Measurements from ENCODE around the gene ANGEL1. TPM values are rescaled to one million over a fixed set of nuclear protein-coding genes. Genes with fewer than 3 reads are reported as not detected.
A peak's percentile ranks its signal among the peaks of the same experiment; 100 is the strongest.

The ANGEL1 gene, protein sequence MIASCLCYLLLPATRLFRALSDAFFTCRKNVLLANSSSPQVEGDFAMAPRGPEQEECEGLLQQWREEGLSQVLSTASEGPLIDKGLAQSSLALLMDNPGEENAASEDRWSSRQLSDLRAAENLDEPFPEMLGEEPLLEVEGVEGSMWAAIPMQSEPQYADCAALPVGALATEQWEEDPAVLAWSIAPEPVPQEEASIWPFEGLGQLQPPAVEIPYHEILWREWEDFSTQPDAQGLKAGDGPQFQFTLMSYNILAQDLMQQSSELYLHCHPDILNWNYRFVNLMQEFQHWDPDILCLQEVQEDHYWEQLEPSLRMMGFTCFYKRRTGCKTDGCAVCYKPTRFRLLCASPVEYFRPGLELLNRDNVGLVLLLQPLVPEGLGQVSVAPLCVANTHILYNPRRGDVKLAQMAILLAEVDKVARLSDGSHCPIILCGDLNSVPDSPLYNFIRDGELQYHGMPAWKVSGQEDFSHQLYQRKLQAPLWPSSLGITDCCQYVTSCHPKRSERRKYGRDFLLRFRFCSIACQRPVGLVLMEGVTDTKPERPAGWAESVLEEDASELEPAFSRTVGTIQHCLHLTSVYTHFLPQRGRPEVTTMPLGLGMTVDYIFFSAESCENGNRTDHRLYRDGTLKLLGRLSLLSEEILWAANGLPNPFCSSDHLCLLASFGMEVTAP
- total RNA-seq, result 21.5 TPM
- polyA plus RNA-seq (ENCODE audit: insufficient read depth, low read depth, low replicate concordance), result 6.3 TPM
- long read RNA-seq, donor 1, full-length matches to known transcripts, result 3 of 3 reads
- long read RNA-seq, donor 1, partial matches to known transcripts, result 0 of 3 reads
- long read RNA-seq, donor 1, other reads (novel, unspliced or antisense), result 0 of 3 reads
- long read RNA-seq, donor 2, full-length matches to known transcripts, result 2 of 2 reads
- long read RNA-seq, donor 2, partial matches to known transcripts, result 0 of 2 reads
- long read RNA-seq, donor 2, other reads (novel, unspliced or antisense), result 0 of 2 reads
- long read RNA-seq, donor 3, full-length matches to known transcripts, result 4 of 4 reads
- long read RNA-seq, donor 3, partial matches to known transcripts, result 0 of 4 reads
- long read RNA-seq, donor 3, other reads (novel, unspliced or antisense), result 0 of 4 reads
- long read RNA-seq, donor 4, full-length matches to known transcripts, result 3 of 3 reads
- long read RNA-seq, donor 4, partial matches to known transcripts, result 0 of 3 reads
- long read RNA-seq, donor 4, other reads (novel, unspliced or antisense), result 0 of 3 reads
- long read RNA-seq, donor 5, result 0 reads
- long read RNA-seq, donor 6, result 0 reads
- long read RNA-seq, donor 7, full-length matches to known transcripts, result 3 of 10 reads
- long read RNA-seq, donor 7, partial matches to known transcripts, result 1 of 10 reads
- long read RNA-seq, donor 7, other reads (novel, unspliced or antisense), result 6 of 10 reads
- long read RNA-seq, donor 8, full-length matches to known transcripts, result 3 of 3 reads
- long read RNA-seq, donor 8, partial matches to known transcripts, result 0 of 3 reads
- long read RNA-seq, donor 8, other reads (novel, unspliced or antisense), result 0 of 3 reads
- long read RNA-seq, donor 9, result 0 reads
- long read RNA-seq, donor 10, partial matches to known transcripts, result 0 of 2 reads
- long read RNA-seq, donor 10, other reads (novel, unspliced or antisense), result 0 of 2 reads

DNA sequence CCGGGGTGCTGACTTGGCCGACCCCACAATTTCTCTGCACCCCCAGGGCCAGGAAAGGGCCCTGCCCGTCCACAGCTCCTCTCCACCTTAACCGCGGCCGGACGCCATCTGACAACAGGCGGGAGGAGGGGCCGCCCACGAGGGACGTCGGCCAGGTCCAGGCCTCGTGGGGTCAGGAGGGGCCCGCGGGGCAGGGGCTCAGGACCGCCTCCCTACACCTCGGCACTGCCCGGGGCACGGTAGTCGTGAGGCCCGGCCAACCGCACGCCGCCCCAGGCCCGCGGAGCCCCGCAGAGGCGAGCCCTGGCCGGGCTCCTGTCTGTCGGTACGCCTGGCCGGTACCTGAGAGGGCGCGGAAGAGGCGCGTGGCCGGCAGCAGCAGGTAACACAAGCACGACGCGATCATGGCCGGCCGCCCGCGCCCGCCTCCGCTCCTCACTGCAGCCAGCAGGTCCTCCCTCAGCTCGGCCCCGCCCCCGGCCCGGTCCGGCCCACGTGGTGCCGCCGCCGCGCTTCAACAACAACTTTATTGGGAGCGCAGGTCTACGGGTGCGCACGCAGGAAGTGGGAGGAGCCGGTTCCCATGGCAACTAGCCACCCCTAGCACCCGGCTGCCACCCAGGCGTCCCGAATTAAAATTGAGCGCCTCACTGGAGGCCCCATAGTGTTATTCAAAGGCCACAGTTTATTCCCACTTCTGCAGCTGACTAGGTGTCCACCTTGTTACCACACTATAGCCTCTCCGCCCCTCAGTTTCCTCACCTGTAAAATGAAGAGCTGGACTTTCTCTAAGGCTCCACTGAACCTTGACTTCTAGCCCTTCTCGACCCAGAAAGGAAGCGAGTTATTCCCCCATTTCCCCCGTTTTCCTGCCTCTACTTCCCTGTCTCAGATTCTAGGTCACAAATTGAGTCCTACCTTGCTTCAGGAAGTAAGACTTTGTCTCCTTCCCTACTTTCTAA lies at the start of gene ANGEL1:
TSS of gene ANGEL1 (minus strand) at position 461 of the 962 bp plus-strand sequence. CDS start at position 406, 55 bp downstream.
- Histone ChIP-seq H3K36me3 (ENCODE audit: control insufficient read depth in 2 of 3, insufficient read depth in 3 of 3, low read length in 3 of 3) (peaks cover 0 to 12% (median 5%) of the 10 kb centered on the region in 3 donors), H3K9me3 (ENCODE audit: control insufficient read depth in 2 of 3, insufficient read depth in 1 of 3, low read length in 3 of 3) (no peaks in the 10 kb centered on the region), H3K27ac (ENCODE audit: low read depth in 2 of 2, low read length in 2 of 2) (peak within 1 kb of the TSS; percentile 29 to 81), H3K4me3 (ENCODE audit: low read length in 3 of 3) (peak within 1 kb of the TSS; percentile 61 to 88 (median 68)), H3K4me1 (ENCODE audit: control insufficient read depth in 2 of 3, insufficient read depth in 2 of 3, low read depth in 1 of 3, low read length in 3 of 3) (peaks cover 2 to 8% (median 8%) of the 10 kb centered on the region in 3 donors), H3K27me3 (ENCODE audit: control insufficient read depth, insufficient read depth, low read length) (no peaks in the 10 kb centered on the region), H3K9ac (ENCODE audit: low read length in 3 of 3) (peak within 1 kb of the TSS; percentile 45 to 86 (median 45))
- DNase-seq, result peak; percentile 96 to 99 (median 97)
- no peak for FAIRE-seq
- TF ChIP-seq, protein P1, sequence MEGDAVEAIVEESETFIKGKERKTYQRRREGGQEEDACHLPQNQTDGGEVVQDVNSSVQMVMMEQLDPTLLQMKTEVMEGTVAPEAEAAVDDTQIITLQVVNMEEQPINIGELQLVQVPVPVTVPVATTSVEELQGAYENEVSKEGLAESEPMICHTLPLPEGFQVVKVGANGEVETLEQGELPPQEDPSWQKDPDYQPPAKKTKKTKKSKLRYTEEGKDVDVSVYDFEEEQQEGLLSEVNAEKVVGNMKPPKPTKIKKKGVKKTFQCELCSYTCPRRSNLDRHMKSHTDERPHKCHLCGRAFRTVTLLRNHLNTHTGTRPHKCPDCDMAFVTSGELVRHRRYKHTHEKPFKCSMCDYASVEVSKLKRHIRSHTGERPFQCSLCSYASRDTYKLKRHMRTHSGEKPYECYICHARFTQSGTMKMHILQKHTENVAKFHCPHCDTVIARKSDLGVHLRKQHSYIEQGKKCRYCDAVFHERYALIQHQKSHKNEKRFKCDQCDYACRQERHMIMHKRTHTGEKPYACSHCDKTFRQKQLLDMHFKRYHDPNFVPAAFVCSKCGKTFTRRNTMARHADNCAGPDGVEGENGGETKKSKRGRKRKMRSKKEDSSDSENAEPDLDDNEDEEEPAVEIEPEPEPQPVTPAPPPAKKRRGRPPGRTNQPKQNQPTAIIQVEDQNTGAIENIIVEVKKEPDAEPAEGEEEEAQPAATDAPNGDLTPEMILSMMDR (IDR thresholded peaks at IDR 0.05; ENCODE audit: borderline replicate concordance, extremely low read depth, insufficient read depth), result peak; percentile 2
- intact Hi-C loops (cut with DNase I), result no loop called here

DNA sequence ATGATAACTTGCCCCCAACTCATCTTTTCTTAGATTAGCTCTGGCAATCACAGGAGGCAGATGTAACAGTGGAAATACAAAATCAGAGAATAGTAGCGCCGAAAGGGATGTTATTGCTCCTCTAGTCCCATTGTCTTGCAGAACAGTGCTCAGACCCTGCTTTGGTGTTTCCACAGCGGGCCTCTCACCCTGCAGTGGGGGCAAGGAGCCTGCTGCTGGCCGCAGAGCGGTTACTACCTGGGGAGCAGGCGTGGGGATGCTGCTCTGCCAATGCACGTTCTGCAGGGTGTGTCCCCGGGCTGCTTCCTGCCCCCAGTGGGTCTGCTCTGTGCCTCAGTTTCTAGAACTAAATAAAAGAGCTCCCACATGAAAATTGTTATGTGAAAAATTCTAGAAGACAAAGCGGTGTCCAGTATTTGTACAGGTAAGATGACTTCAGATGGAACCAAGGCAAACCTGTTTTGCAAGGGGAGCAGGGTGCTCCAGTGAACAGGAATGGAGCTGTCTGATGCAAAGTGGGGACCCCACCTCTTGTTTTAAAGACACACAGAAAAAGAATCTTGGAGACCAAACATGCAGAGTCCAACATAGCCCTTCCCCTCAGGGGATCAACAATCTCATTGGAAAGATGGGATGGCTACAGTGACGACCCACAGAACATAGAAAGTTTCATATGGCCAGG lies 49.0 kb upstream of the ANGEL1 start:
- Histone ChIP-seq H3K27ac (ENCODE audit: low read depth in 2 of 2, low read length in 2 of 2) (no peak overlapping the region), H3K4me1 (ENCODE audit: control insufficient read depth in 2 of 3, insufficient read depth in 2 of 3, low read depth in 1 of 3, low read length in 3 of 3) (peaks cover 0 to 4% (median 0%) of the 10 kb centered on the region in 3 donors), H3K36me3 (ENCODE audit: control insufficient read depth in 2 of 3, insufficient read depth in 3 of 3, low read length in 3 of 3) (no peaks in the 10 kb centered on the region), H3K27me3 (ENCODE audit: control insufficient read depth, insufficient read depth, low read length) (no peaks in the 10 kb centered on the region), H3K9me3 (ENCODE audit: control insufficient read depth in 2 of 3, insufficient read depth in 1 of 3, low read length in 3 of 3) (no peaks in the 10 kb centered on the region), H3K9ac (ENCODE audit: low read length in 3 of 3) (no peak overlapping the region), H3K4me3 (ENCODE audit: low read length in 3 of 3) (no peak overlapping the region)
- no peak for FAIRE-seq
- no peak for DNase-seq
- intact Hi-C loops (cut with DNase I), result no loop called here
- TF ChIP-seq, protein P1 (IDR thresholded peaks at IDR 0.05; ENCODE audit: borderline replicate concordance, extremely low read depth, insufficient read depth), result no peak
